Measurements from ENCODE around the gene DPPA2. TPM values are rescaled to one million over a fixed set of nuclear protein-coding genes. Genes with fewer than 3 reads are reported as not detected.
A peak's percentile ranks its signal among the peaks of the same experiment; 100 is the strongest.

DPPA2 gene
- polyA plus RNA-seq, 1 donor (not counting 4 experiments of a cell fraction or from before 2014, with no cell fraction given), result not detected

GRCh38 chr3:109278546-109278945 is 37.8 kb downstream of the DPPA2 start:
- no peaks in the 10 kb centered on the region for H3K79me2 ChIP-seq (ENCODE audit: control insufficient read depth, insufficient read depth, low read length)
- peaks cover 1% of the 10 kb centered on the region for H3K9me3 ChIP-seq (ENCODE audit: control insufficient read depth, low read depth, low read length)
- H3K4me1 ChIP-seq (ENCODE audit: control insufficient read depth, extremely low read depth, insufficient read depth, low read length), result no peaks in the 10 kb centered on the region
- no peak overlapping the region for H3K4me3 ChIP-seq (ENCODE audit: control insufficient read depth in 2 of 3, extremely low read depth in 1 of 3, insufficient read depth in 2 of 3, low read depth in 1 of 3, low read length in 3 of 3)
- DNase-seq (ENCODE audit: low read depth, low spot score) (no peak), FAIRE-seq (no peak)
- H3K36me3 ChIP-seq (ENCODE audit: control insufficient read depth in 2 of 2, extremely low read depth in 1 of 2, insufficient read depth in 2 of 2, low read length in 2 of 2), result no peaks in the 10 kb centered on the region
- H3K4me2 ChIP-seq (ENCODE audit: control insufficient read depth, extremely low read depth, insufficient read depth, low read depth, low read length), result no peak overlapping the region
- no peaks in the 10 kb centered on the region for H3K27me3 ChIP-seq (ENCODE audit: control insufficient read depth, extremely low read depth, insufficient read depth, low read length)
- no peak overlapping the region for H3K27ac ChIP-seq (ENCODE audit: control insufficient read depth, insufficient read depth, low read length)
- H2AFZ ChIP-seq (ENCODE audit: control insufficient read depth, low read length), result no peak overlapping the region
- H3K9ac ChIP-seq (ENCODE audit: control insufficient read depth, extremely low read depth, insufficient read depth, low read length), result no peak overlapping the region
- no peaks in the 10 kb centered on the region for H3K9me1 ChIP-seq (ENCODE audit: control insufficient read depth, extremely low read depth, insufficient read depth, low read length)
- TF ChIP-seq CTCF (optimal IDR thresholded peaks at IDR 0.05 in 1 of 3, IDR thresholded peaks at IDR 0.05 in 1 of 3, conservative IDR thresholded peaks at IDR 0.05 in 1 of 3; ENCODE audit: extremely low read depth in 1 of 3, insufficient read depth in 2 of 3, low read length in 3 of 3), result no peak
- TF ChIP-seq EZH2 (IDR thresholded peaks at IDR 0.05; ENCODE audit: low read length), result no peak
- no peaks in the 10 kb centered on the region for H4K20me1 ChIP-seq (ENCODE audit: control insufficient read depth, extremely low read depth, insufficient read depth, low read length)
- dilution Hi-C loops (cut with MboI; ENCODE audit: extremely low pct_ligation_motif_present, low sequenced_read_pairs), result no loop called here

- dilution Hi-C loops (cut with MboI; ENCODE audit: extremely low pct_ligation_motif_present, low sequenced_read_pairs), result no loop called here
- no peak overlapping the region for H3K4me3 ChIP-seq (ENCODE audit: control insufficient read depth in 2 of 3, extremely low read depth in 1 of 3, insufficient read depth in 2 of 3, low read depth in 1 of 3, low read length in 3 of 3)
Measured at GRCh38 chr3:109278141-109278540, 38.2 kb downstream of the DPPA2 start.

GRCh38 chr3:109275702-109276293 is 40.5 kb downstream of the DPPA2 start:
- Histone ChIP-seq H3K4me2 (ENCODE audit: control insufficient read depth, extremely low read depth, insufficient read depth, low read depth, low read length) (no peak overlapping the region), H3K79me2 (ENCODE audit: control insufficient read depth, insufficient read depth, low read length) (no peaks in the 10 kb centered on the region), H3K27me3 (ENCODE audit: control insufficient read depth, extremely low read depth, insufficient read depth, low read length) (no peaks in the 10 kb centered on the region), H3K4me3 (ENCODE audit: control insufficient read depth in 2 of 3, extremely low read depth in 1 of 3, insufficient read depth in 2 of 3, low read depth in 1 of 3, low read length in 3 of 3) (no peak overlapping the region), H3K36me3 (ENCODE audit: control insufficient read depth in 2 of 2, extremely low read depth in 1 of 2, insufficient read depth in 2 of 2, low read length in 2 of 2) (no peaks in the 10 kb centered on the region), H3K4me1 (ENCODE audit: control insufficient read depth, extremely low read depth, insufficient read depth, low read length) (no peaks in the 10 kb centered on the region), H3K9ac (ENCODE audit: control insufficient read depth, extremely low read depth, insufficient read depth, low read length) (no peak overlapping the region), H2AFZ (ENCODE audit: control insufficient read depth, low read length) (no peak overlapping the region), H3K9me3 (ENCODE audit: control insufficient read depth, low read depth, low read length) (no peaks in the 10 kb centered on the region), H3K9me1 (ENCODE audit: control insufficient read depth, extremely low read depth, insufficient read depth, low read length) (no peaks in the 10 kb centered on the region), H4K20me1 (ENCODE audit: control insufficient read depth, extremely low read depth, insufficient read depth, low read length) (no peaks in the 10 kb centered on the region), H3K27ac (ENCODE audit: control insufficient read depth, insufficient read depth, low read length) (no peak overlapping the region)
- DNase-seq (ENCODE audit: low read depth, low spot score), result no peak
- dilution Hi-C loops (cut with MboI; ENCODE audit: extremely low pct_ligation_motif_present, low sequenced_read_pairs), result no loop called here
- TF ChIP-seq CTCF (optimal IDR thresholded peaks at IDR 0.05 in 1 of 3, IDR thresholded peaks at IDR 0.05 in 1 of 3, conservative IDR thresholded peaks at IDR 0.05 in 1 of 3; ENCODE audit: extremely low read depth in 1 of 3, insufficient read depth in 2 of 3, low read length in 3 of 3) (peak in 2 of 3 experiments; percentile 31 to 61), EZH2 (IDR thresholded peaks at IDR 0.05; ENCODE audit: low read length) (no peak)
- FAIRE-seq, result no peak

More at GRCh38 chr3:109278141-109278540, 38.2 kb downstream of the DPPA2 start:
- DNase-seq (ENCODE audit: low read depth, low spot score) (no peak), FAIRE-seq (no peak)
- no peaks in the 10 kb centered on the region for H3K27me3 ChIP-seq (ENCODE audit: control insufficient read depth, extremely low read depth, insufficient read depth, low read length)
- peaks cover under 1% of the 10 kb centered on the region for H3K9me3 ChIP-seq (ENCODE audit: control insufficient read depth, low read depth, low read length)
- H3K36me3 ChIP-seq (ENCODE audit: control insufficient read depth in 2 of 2, extremely low read depth in 1 of 2, insufficient read depth in 2 of 2, low read length in 2 of 2), result no peaks in the 10 kb centered on the region
- no peak for TF ChIP-seq EZH2 (IDR thresholded peaks at IDR 0.05; ENCODE audit: low read length)
- H3K9ac ChIP-seq (ENCODE audit: control insufficient read depth, extremely low read depth, insufficient read depth, low read length), result no peak overlapping the region
- no peak overlapping the region for H3K4me2 ChIP-seq (ENCODE audit: control insufficient read depth, extremely low read depth, insufficient read depth, low read depth, low read length)
- H2AFZ ChIP-seq (ENCODE audit: control insufficient read depth, low read length), result no peak overlapping the region
- H3K9me1 ChIP-seq (ENCODE audit: control insufficient read depth, extremely low read depth, insufficient read depth, low read length), result no peaks in the 10 kb centered on the region
- no peak overlapping the region for H3K27ac ChIP-seq (ENCODE audit: control insufficient read depth, insufficient read depth, low read length)
- H3K4me1 ChIP-seq (ENCODE audit: control insufficient read depth, extremely low read depth, insufficient read depth, low read length), result no peaks in the 10 kb centered on the region
- H3K79me2 ChIP-seq (ENCODE audit: control insufficient read depth, insufficient read depth, low read length), result no peaks in the 10 kb centered on the region
- H4K20me1 ChIP-seq (ENCODE audit: control insufficient read depth, extremely low read depth, insufficient read depth, low read length), result no peaks in the 10 kb centered on the region
